ENCODE measurements around the gene CCDC102A.

CCDC102A gene

GRCh38 chr16:57472665-57473060, 63.7 kb downstream of the CCDC102A start:
- DNase-seq (ENCODE audit: low read depth): no peak

GRCh38 chr16:57471852-57472664, 64.3 kb downstream of the CCDC102A start:
- no peak for DNase-seq (ENCODE audit: low read depth)
- TF ChIP-seq, protein P1, sequence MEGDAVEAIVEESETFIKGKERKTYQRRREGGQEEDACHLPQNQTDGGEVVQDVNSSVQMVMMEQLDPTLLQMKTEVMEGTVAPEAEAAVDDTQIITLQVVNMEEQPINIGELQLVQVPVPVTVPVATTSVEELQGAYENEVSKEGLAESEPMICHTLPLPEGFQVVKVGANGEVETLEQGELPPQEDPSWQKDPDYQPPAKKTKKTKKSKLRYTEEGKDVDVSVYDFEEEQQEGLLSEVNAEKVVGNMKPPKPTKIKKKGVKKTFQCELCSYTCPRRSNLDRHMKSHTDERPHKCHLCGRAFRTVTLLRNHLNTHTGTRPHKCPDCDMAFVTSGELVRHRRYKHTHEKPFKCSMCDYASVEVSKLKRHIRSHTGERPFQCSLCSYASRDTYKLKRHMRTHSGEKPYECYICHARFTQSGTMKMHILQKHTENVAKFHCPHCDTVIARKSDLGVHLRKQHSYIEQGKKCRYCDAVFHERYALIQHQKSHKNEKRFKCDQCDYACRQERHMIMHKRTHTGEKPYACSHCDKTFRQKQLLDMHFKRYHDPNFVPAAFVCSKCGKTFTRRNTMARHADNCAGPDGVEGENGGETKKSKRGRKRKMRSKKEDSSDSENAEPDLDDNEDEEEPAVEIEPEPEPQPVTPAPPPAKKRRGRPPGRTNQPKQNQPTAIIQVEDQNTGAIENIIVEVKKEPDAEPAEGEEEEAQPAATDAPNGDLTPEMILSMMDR (IDR thresholded peaks at IDR 0.05; ENCODE audit: low read depth, low read length, missing control alignments): no peak
- no peak overlapping the region for H3K4me3 ChIP-seq (ENCODE audit: low read depth, low read length)

More at GRCh38 chr16:57472665-57473060, 63.7 kb downstream of the CCDC102A start:
- no peak overlapping the region for H3K4me3 ChIP-seq (ENCODE audit: low read depth, low read length)
- TF ChIP-seq, protein P1 (IDR thresholded peaks at IDR 0.05; ENCODE audit: low read depth, low read length, missing control alignments): no peak

- TF ChIP-seq, protein P1 (IDR thresholded peaks at IDR 0.05; ENCODE audit: low read depth, low read length, missing control alignments): no peak
- H3K4me3 ChIP-seq (ENCODE audit: low read depth, low read length): no peak overlapping the region
- no peak for DNase-seq (ENCODE audit: low read depth)
Measured at GRCh38 chr16:57471209-57471608, 65.2 kb downstream of the CCDC102A start.

GRCh38 chr16:57470711-57471110, 65.7 kb downstream of the CCDC102A start:
- TF ChIP-seq, protein P1 (IDR thresholded peaks at IDR 0.05; ENCODE audit: low read depth, low read length, missing control alignments): no peak
- DNase-seq (ENCODE audit: low read depth): no peak
- H3K4me3 ChIP-seq (ENCODE audit: low read depth, low read length): no peak overlapping the region

DNA sequence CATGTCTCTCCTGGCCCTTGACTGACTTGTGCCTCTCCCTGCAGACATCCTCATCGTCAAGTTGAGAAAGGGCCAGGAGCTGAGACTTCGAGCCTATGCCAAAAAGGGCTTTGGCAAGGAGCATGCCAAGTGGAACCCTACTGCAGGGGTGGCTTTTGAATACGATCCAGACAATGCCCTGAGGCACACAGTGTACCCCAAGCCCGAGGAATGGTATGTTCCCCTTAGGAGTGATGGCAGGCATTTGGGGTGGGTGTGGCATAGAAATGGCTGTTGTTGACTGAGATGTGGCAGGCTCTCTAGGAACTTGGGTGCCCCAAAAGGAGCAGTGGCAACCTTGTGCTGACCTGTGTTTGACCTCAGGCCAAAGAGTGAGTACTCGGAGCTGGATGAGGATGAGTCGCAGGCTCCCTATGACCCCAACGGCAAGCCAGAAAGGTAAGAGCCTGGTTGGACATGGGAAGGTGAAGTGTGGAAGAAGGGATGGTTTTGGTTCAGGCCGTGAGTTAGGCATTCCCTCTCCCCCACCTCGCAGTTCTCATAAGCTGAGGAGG, 66.4 kb downstream of the CCDC102A start:
- TF ChIP-seq, protein P1 (IDR thresholded peaks at IDR 0.05; ENCODE audit: low read depth, low read length, missing control alignments): no peak
- DNase-seq (ENCODE audit: low read depth): no peak
- no peak overlapping the region for H3K4me3 ChIP-seq (ENCODE audit: low read depth, low read length)

DNA sequence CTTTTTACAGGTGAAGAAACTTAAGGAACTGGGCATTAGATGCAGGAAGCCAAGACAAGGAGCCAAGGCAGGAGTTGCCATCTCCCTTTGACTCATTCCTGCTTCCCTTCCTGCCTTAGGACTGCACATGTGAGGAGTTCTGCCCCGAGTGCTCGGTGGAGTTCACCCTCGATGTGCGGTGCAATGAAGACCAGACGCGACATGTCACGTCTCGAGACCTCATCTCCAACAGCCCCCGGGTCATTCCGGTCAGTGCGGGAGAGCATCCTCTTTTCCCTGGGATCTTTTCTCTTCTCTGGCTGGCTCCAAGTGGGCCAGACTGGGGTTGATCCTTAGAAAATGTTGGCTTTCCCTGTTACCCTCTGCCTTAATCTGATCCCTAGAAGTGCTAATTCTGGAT, 67.3 kb downstream of the CCDC102A start:
- H3K4me3 ChIP-seq (ENCODE audit: low read depth, low read length): no peak overlapping the region
- TF ChIP-seq, protein P1 (IDR thresholded peaks at IDR 0.05; ENCODE audit: low read depth, low read length, missing control alignments): no peak
- DNase-seq (ENCODE audit: low read depth): no peak

Measured in GM12864 (cell line).